ENCODE data around the gene STIM2. TPM values are rescaled to one million over a fixed set of nuclear protein-coding genes. Genes with fewer than 3 reads are reported as not detected.

Gene STIM2
- total and polyA plus RNA-seq, 10 of the 15 experiments (the other 5 are each of a cell fraction or from before 2014, with no cell fraction given), result 4.7 to 41.5 (median 16.9) TPM

GRCh38 chr4:26840786-26841185 is 19.9 kb upstream of the STIM2 start:
- 25% methylated on average over 5 of the region's 5 CpGs for WGBS (ENCODE audit: insufficient coverage, insufficient replicate concordance, low lambda C conversion rate, missing lambda C conversion rate)
- FAIRE-seq, result no peak
- no peaks in the 10 kb centered on the region for H3K79me2 ChIP-seq (ENCODE audit: control insufficient read depth, insufficient read depth, low read length)
- H3K9me3 ChIP-seq (replicated peaks; ENCODE audit: control insufficient read depth, insufficient read depth, low read length), result no peaks in the 10 kb centered on the region
- no peak overlapping the region for H3K9ac ChIP-seq (ENCODE audit: control insufficient read depth, insufficient read depth, low read length)
- 0 out of 4 replicates have a peak, but pooled peaks cover 1 to 5% of the 10 kb centered on the region in 2 experiments for H3K27me3 ChIP-seq (replicated peaks in 1 of 2; ENCODE audit: control insufficient read depth in 2 of 2, insufficient read depth in 2 of 2, low read length in 1 of 2)
- TF ChIP-seq PRDM15 (CRISPR knock-in tag; IDR thresholded peaks at IDR 0.05) (no peak), SP1 (IDR thresholded peaks at IDR 0.05; ENCODE audit: low read depth, low read length) (no peak), ELK1 (IDR thresholded peaks at IDR 0.05; ENCODE audit: low read depth, low read length) (no peak), SMAD5 (IDR thresholded peaks at IDR 0.05; ENCODE audit: low read depth) (no peak), STAT1 (conservative IDR thresholded peaks at IDR 0.05) (no peak), TBL1XR1 (IDR thresholded peaks at IDR 0.05; ENCODE audit: low read depth, low read length) (no peak), NFXL1 (IDR thresholded peaks at IDR 0.05; ENCODE audit: borderline replicate concordance) (no peak), RB1 (IDR thresholded peaks at IDR 0.05; ENCODE audit: borderline replicate concordance) (no peak), JUNB (IDR thresholded peaks at IDR 0.05) (no peak), TCF3 (IDR thresholded peaks at IDR 0.05; ENCODE audit: borderline replicate concordance, insufficient read depth, low read depth, low read length) (no peak), PAX5 (IDR thresholded peaks at IDR 0.05; ENCODE audit: borderline replicate concordance, low read depth, low read length) (no peak), CEBPB (IDR thresholded peaks at IDR 0.05; ENCODE audit: borderline replicate concordance in 1 of 2, low read depth in 2 of 2, low read length in 2 of 2) (no peak), ZNF687 (IDR thresholded peaks at IDR 0.05) (no peak), RBBP5 (conservative IDR thresholded peaks at IDR 0.05) (no peak), ZNF24 (IDR thresholded peaks at IDR 0.05) (no peak), JUND (IDR thresholded peaks at IDR 0.05; ENCODE audit: low read depth, low read length) (no peak)
- ChIA-PET RAD21 (ENCODE audit: unreplicated experiment) (no interaction called here), CTCF (no interaction called here), SMC1A (ENCODE audit: uncharacterized antibody, unreplicated experiment) (no interaction called here), POLR2A (no interaction called here)
- H4K20me1 ChIP-seq (ENCODE audit: control insufficient read depth, insufficient read depth), result no peaks in the 10 kb centered on the region
- no peak overlapping the region for H3K27ac ChIP-seq (ENCODE audit: control insufficient read depth, insufficient read depth)
- H3K36me3 ChIP-seq (ENCODE audit: control insufficient read depth in 2 of 2, insufficient read depth in 2 of 2, low read length in 1 of 2), result no peaks in the 10 kb centered on the region
- no peak for ATAC-seq
- no peak overlapping the region for H3K4me3 ChIP-seq
- intact Hi-C loops (cut with micrococcal nuclease; ENCODE audit: unreplicated experiment) (no loop called here), in situ Hi-C loops (cut with MboI) (no loop called here)
- BruUV-seq (replicated peaks), result no TSS peak
- H2AFZ ChIP-seq (ENCODE audit: control insufficient read depth, low read depth, low read length), result no peak overlapping the region
- H3K4me2 ChIP-seq (ENCODE audit: control insufficient read depth, insufficient read depth), result no peak overlapping the region
- DNase-seq (ENCODE audit: low read depth, low spot score), result no peak
- no peaks in the 10 kb centered on the region for H3K4me1 ChIP-seq (ENCODE audit: control insufficient read depth, insufficient read depth, low read length)

Measured in GM12878 (cell line).